ENCODE data around the gene PRDX3. TPM values are rescaled to one million over a fixed set of nuclear protein-coding genes. Genes with fewer than 3 reads are reported as not detected.

Gene PRDX3
- total and polyA plus RNA-seq, 11 donors: 130 to 385 (median 257) TPM

- H3K27me3 ChIP-seq: no peaks in the 10 kb centered on the region
- DNase-seq: no peak
- peak; percentile 39 to 71 (median 50) for ATAC-seq
- peak overlapping the region in 11 of 12 donors; percentile 10 to 58 (median 46) for H3K4me3 ChIP-seq
- peak overlapping the region; percentile 13 to 96 (median 54) for H3K27ac ChIP-seq
- H3K36me3 ChIP-seq: peaks cover 0 to 69% (median 54%) of the 10 kb centered on the region in 9 donors
- 49 to 59% (median 56%) methylated on average over 10 of the region's 10 CpGs for WGBS, 4 donors
- no peak for TF ChIP-seq POLR2A (IDR thresholded peaks at IDR 0.05)
- no peak for TF ChIP-seq CTCF (IDR thresholded peaks at IDR 0.05)
- peaks cover 0 to 69% (median 0%) of the 10 kb centered on the region in 12 donors for H3K4me1 ChIP-seq
- no peaks in the 10 kb centered on the region for H3K9me3 ChIP-seq
- intact Hi-C loops (cut with DNase I): no loop called here
Measured at GRCh38 chr10:119131512-119132240, 46.9 kb downstream of the PRDX3 start.

- peaks cover 0 to 82% (median 68%) of the 10 kb centered on the region in 9 donors for H3K36me3 ChIP-seq
- no peak for TF ChIP-seq CTCF (IDR thresholded peaks at IDR 0.05)
- TF ChIP-seq POLR2A (IDR thresholded peaks at IDR 0.05): no peak
- H3K27me3 ChIP-seq: no peaks in the 10 kb centered on the region
- ATAC-seq (no peak), DNase-seq (no peak)
- intact Hi-C loops (cut with DNase I): no loop called here
- peak overlapping the region in 1 of 12 donors; percentile 96 for H3K27ac ChIP-seq
- no peak overlapping the region for H3K4me3 ChIP-seq
- no peaks in the 10 kb centered on the region for H3K9me3 ChIP-seq
- 94 to 96% (median 94%) methylated on average over 4 of the region's 4 CpGs for WGBS, 4 donors
- peaks cover 0 to 53% (median 0%) of the 10 kb centered on the region in 12 donors for H3K4me1 ChIP-seq
Measured at GRCh38 chr10:119129721-119130120, 48.9 kb downstream of the PRDX3 start.

DNA sequence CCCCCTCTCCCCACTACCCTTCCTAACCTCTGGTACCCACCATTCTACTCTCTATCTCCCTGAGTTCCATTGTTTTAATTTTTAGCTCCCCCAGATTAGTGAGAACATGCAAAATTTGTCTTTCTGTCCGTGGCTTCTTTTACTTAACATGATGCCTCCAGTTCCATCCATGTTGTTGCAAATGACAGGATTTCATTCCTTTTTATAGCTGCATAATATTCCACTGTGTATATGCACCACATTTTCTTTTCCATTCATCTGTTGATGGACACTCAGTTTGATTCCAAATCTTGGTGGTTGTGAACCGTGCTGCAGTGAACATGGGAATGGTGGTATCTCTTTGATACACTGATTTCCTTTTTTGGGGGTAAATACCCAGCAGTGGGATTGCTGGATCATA lies 52.7 kb downstream of the PRDX3 start:
- ATAC-seq: no peak
- peaks cover 0 to 99% (median 84%) of the 10 kb centered on the region in 9 donors for H3K36me3 ChIP-seq

More for the DNA sequence above, 52.7 kb downstream of the PRDX3 start:
- Histone ChIP-seq H3K27me3 (no peaks in the 10 kb centered on the region), H3K4me3 (no peak overlapping the region), H3K27ac (no peak overlapping the region), H3K9me3 (no peaks in the 10 kb centered on the region), H3K4me1 (peaks cover 0 to 18% (median 0%) of the 10 kb centered on the region in 12 donors)
- no peak for DNase-seq
- intact Hi-C loops (cut with DNase I): no loop called here
- TF ChIP-seq CTCF (IDR thresholded peaks at IDR 0.05) (no peak), POLR2A (IDR thresholded peaks at IDR 0.05) (no peak)
- WGBS, 4 donors: 95 to 99% (median 97%) methylated on average over 2 of the region's 2 CpGs
